ENCODE data around the gene ATG7. TPM values are rescaled to one million over a fixed set of nuclear protein-coding genes. Genes with fewer than 3 reads are reported as not detected.
"Not testable (repeated sequence)": the region's sequence is repeated elsewhere in the genome, so short reads cannot be mapped to it uniquely, and the experiment has no call there.

Gene ATG7
- total and polyA plus RNA-seq, 5 donors from 2014 or later, result 13.4 to 42.2 (median 15.3) TPM

DNA sequence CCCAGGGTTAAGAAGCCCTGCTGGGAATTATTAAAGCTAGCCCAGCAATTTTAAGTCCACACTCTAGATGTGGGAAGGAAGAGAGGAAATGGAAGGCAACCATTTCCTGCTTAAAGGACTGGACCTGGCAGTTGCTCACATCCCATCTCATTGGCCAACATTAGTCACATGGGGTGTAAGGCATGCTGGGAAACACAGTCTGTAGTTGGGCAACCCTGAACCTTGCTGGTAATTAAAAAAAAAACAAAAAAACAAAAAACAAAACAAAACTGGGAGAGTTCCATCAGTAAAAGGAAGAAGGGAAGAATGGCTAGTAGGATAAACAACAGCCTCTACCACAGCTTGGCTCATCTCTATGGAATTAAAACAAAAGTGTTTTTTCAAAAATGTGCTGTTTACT is 235.5 kb downstream of the ATG7 start:
- H3K27ac Mint-ChIP-seq, result no peak overlapping the region
- no peaks in the 10 kb centered on the region for H3K27me3 ChIP-seq (ENCODE audit: control insufficient read depth, insufficient read depth, low read length)
- no peak overlapping the region for H3K4me3 Mint-ChIP-seq
- no peak overlapping the region for H3K4me3 ChIP-seq (ENCODE audit: low read depth, low read length)
- H3K4me1 ChIP-seq (ENCODE audit: control insufficient read depth, insufficient read depth, low read length, poor library complexity, severe bottlenecking), result no peaks in the 10 kb centered on the region
- H3K4me1 Mint-ChIP-seq, result peaks cover 0 to 6% (median 2%) of the 10 kb centered on the region in 4 donors
- H3K36me3 ChIP-seq (ENCODE audit: control insufficient read depth, insufficient read depth, low read length), result no peaks in the 10 kb centered on the region
- no peaks in the 10 kb centered on the region for H3K27me3 Mint-ChIP-seq
- H3K9me3 ChIP-seq (ENCODE audit: control insufficient read depth in 2 of 2, low read length in 2 of 2), result no peaks in the 10 kb centered on the region
- no peak overlapping the region for H3K27ac ChIP-seq (ENCODE audit: insufficient read depth, low read length, poor library complexity, severe bottlenecking)
- peaks cover 12% of the 10 kb centered on the region for H3K36me3 Mint-ChIP-seq
- DNase-seq (no peak), ATAC-seq (ENCODE audit: low read depth in 2 of 2) (no peak)
- no peaks in the 10 kb centered on the region for H3K9me3 Mint-ChIP-seq

DNA sequence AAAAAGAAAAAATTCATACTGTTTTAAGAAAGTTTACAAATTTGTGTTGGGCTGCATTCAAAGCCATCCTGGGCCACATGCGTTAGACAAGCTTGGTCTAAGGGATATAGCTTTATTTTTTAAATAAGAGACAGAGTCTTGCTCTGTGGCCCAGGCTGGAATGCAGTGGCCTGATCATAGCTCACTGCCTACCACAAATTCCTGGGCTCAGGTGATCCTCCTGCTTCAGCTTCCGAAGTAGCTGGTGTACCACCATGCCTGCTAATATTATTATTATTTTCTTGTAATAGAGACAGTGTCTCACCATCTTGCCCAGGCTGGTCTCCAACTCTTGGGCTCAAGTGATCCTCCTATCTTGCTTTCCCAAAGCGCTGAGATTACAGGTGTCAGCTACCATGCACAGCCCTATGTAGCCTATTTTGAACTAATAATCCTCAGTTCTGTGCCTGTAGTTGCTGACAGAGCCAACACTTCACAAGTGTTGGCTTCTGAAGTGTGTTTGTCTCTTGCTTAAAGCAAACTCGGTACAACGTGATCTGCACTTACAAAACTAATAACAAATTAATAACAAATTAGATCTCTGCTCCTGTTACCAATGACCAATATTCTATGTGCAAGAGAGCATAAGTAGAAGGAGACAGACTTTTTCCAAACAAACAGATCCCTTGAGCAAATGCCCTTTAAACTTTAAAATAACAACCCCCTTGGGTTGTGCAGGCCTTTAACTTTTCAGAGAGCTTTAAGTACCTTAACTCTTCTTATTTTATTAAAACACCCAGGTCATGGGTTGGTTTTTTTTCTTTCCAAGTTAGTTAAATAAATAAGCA is 236.4 kb downstream of the ATG7 start:
- Histone ChIP-seq H3K4me1 (ENCODE audit: control insufficient read depth, insufficient read depth, low read length, poor library complexity, severe bottlenecking) (no peaks in the 10 kb centered on the region), H3K36me3 (ENCODE audit: control insufficient read depth, insufficient read depth, low read length) (no peaks in the 10 kb centered on the region), H3K4me3 (ENCODE audit: low read depth, low read length) (no peak overlapping the region), H3K27me3 (ENCODE audit: control insufficient read depth, insufficient read depth, low read length) (no peaks in the 10 kb centered on the region), H3K9me3 (ENCODE audit: control insufficient read depth in 2 of 2, low read length in 2 of 2) (no peaks in the 10 kb centered on the region), H3K27ac (ENCODE audit: insufficient read depth, low read length, poor library complexity, severe bottlenecking) (no peak overlapping the region)
- Mint-ChIP-seq H3K27me3 (no peaks in the 10 kb centered on the region), H3K27ac (no peak overlapping the region), H3K4me1 (peaks cover 0 to 6% (median 2%) of the 10 kb centered on the region in 4 donors), H3K4me3 (no peak overlapping the region), H3K36me3 (peaks cover 12% of the 10 kb centered on the region), H3K9me3 (no peaks in the 10 kb centered on the region)
- no peak for DNase-seq
- ATAC-seq (ENCODE audit: low read depth in 2 of 2), result no peak

DNA sequence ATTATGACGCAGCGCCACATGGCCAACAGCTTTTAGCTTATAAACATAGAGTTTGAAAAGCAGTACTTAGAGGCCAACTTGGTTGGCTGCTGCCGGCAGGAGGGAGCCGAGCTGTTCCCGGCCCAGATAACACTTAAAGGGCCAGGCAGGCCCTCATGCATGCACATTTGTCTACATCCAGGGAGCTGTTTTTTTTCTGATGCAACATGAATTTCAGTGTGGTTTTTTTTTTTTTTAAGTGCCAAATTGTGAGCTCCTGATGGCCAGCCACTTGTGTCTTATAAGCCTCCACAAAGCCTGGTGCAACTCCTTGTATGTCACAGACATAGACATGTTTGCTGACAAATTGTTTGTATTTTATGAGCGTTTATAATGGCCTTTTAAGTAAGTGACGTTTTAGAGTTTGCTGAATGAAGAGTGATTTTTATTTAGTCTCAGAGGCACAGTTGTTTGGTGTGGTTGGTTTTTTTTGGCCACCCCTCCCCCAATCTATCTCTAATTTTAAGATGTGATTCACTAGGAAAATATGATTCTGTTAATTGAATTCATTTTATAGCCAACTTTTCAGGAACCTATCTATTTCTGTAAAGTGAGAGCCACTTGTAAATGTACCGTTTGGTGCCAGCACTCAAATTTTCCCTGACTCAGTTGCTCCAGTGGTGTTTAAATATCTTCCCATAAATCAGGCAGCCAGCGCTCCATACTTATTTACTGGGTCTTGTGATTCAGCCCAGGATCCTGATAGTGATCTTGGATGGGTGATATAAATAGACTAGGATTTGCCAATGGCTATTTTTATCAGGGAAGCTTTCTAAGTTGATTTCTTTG is 237.2 kb downstream of the ATG7 start:
- no peaks in the 10 kb centered on the region for H3K9me3 Mint-ChIP-seq
- H3K4me3 Mint-ChIP-seq, result no peak overlapping the region
- no peak for DNase-seq
- H3K27ac ChIP-seq (ENCODE audit: insufficient read depth, low read length, poor library complexity, severe bottlenecking), result no peak overlapping the region
- H3K27ac Mint-ChIP-seq, result no peak overlapping the region
- H3K9me3 ChIP-seq (ENCODE audit: control insufficient read depth in 2 of 2, low read length in 2 of 2), result no peaks in the 10 kb centered on the region
- peaks cover 12% of the 10 kb centered on the region for H3K36me3 Mint-ChIP-seq
- no peaks in the 10 kb centered on the region for H3K36me3 ChIP-seq (ENCODE audit: control insufficient read depth, insufficient read depth, low read length)
- H3K4me3 ChIP-seq (ENCODE audit: low read depth, low read length), result no peak overlapping the region
- no peak for ATAC-seq (ENCODE audit: low read depth in 2 of 2)
- no peaks in the 10 kb centered on the region for H3K4me1 ChIP-seq (ENCODE audit: control insufficient read depth, insufficient read depth, low read length, poor library complexity, severe bottlenecking)
- H3K27me3 Mint-ChIP-seq, result no peaks in the 10 kb centered on the region
- no peaks in the 10 kb centered on the region for H3K27me3 ChIP-seq (ENCODE audit: control insufficient read depth, insufficient read depth, low read length)
- H3K4me1 Mint-ChIP-seq, result peaks cover 0 to 4% (median 0%) of the 10 kb centered on the region in 4 donors

DNA sequence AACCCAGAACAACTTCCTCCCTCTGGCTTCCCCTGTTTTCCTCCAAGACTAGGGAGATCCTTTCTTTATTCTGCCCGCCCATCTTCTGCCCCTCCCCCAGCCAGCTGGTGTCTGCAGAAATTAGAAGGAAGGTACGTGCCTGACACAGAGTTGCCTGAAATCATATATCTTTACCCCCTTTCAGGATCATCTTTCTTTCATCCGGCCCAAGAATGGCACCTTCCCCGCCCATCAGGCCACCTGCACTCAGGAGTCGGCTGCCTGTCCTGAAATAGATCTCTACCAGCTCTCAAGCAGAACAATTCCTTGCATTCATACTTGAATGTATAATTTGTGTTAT is 237.8 kb downstream of the ATG7 start:
- Mint-ChIP-seq H3K9me3 (no peaks in the 10 kb centered on the region), H3K27ac (no peak overlapping the region)
- no peak for ATAC-seq (ENCODE audit: low read depth in 2 of 2)

DNA sequence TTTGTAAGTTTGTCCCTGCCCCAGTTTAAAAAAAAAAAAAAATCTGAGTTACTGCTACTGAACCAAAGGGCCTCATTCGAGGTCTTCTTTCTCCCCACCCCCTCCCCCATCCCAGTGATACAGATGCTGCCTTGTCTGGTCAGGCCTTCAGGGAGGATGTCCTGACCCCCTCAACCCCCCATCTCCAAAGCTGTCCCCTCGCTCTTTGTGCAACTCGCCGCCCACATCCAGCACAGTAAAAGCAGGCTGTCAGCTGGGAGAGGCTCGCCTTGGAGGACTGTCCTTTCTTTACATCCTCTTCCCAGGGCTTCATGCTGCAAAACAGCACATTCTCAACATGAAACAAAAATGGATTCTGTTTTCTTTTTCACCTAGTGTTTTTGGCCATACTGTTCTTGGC is 238.2 kb downstream of the ATG7 start:
- H3K27ac Mint-ChIP-seq, result peak overlapping the region in 1 of 3 donors; percentile 44
- ATAC-seq (ENCODE audit: low read depth in 2 of 2), result no peak
- no peak for DNase-seq

More for the DNA sequence above, 237.8 kb downstream of the ATG7 start:
- Histone ChIP-seq H3K27ac (ENCODE audit: insufficient read depth, low read length, poor library complexity, severe bottlenecking) (no peak overlapping the region), H3K9me3 (ENCODE audit: control insufficient read depth in 2 of 2, low read length in 2 of 2) (no peaks in the 10 kb centered on the region), H3K27me3 (ENCODE audit: control insufficient read depth, insufficient read depth, low read length) (no peaks in the 10 kb centered on the region), H3K4me3 (ENCODE audit: low read depth, low read length) (no peak overlapping the region), H3K36me3 (ENCODE audit: control insufficient read depth, insufficient read depth, low read length) (no peaks in the 10 kb centered on the region), H3K4me1 (ENCODE audit: control insufficient read depth, insufficient read depth, low read length, poor library complexity, severe bottlenecking) (no peaks in the 10 kb centered on the region)
- no peaks in the 10 kb centered on the region for H3K27me3 Mint-ChIP-seq
- H3K4me3 Mint-ChIP-seq, result no peak overlapping the region
- peaks cover 12% of the 10 kb centered on the region for H3K36me3 Mint-ChIP-seq
- no peak for DNase-seq
- H3K4me1 Mint-ChIP-seq, result peaks cover 0 to 4% (median 0%) of the 10 kb centered on the region in 4 donors

DNA sequence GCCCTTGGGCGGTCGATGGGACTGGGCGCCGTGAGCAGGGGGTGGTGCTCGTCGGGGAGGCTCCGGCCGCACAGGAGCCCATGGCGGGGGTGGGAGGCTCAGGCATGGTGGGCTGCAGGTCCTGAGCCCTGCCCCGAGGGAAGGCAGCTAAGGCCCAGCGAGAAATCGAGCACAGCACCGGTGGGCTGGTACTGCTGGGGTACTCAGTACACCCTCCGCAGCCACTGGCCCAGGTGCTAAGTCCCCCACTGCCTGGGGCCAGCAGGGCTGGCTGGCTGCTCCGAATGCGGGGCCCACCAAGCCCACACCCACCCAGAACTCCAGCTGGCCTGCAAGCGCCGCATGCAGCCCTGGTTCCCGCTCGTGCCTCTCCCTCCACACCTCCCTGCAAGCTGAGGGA is 239.4 kb downstream of the ATG7 start:
- H3K4me1 Mint-ChIP-seq; DNase-seq; H3K27me3 Mint-ChIP-seq; H3K4me1 ChIP-seq (ENCODE audit: control insufficient read depth, insufficient read depth, low read length, poor library complexity, severe bottlenecking); H3K27ac Mint-ChIP-seq; H3K27ac ChIP-seq (ENCODE audit: insufficient read depth, low read length, poor library complexity, severe bottlenecking); H3K9me3 Mint-ChIP-seq; ATAC-seq (ENCODE audit: low read depth in 2 of 2); H3K36me3 ChIP-seq (ENCODE audit: control insufficient read depth, insufficient read depth, low read length); H3K27me3 ChIP-seq (ENCODE audit: control insufficient read depth, insufficient read depth, low read length); H3K4me3 Mint-ChIP-seq; H3K4me3 ChIP-seq (ENCODE audit: low read depth, low read length); H3K9me3 ChIP-seq (ENCODE audit: control insufficient read depth in 2 of 2, low read length in 2 of 2): not testable (repeated sequence)
- peaks cover 15% of the 10 kb centered on the region for H3K36me3 Mint-ChIP-seq

More for the DNA sequence above, 238.2 kb downstream of the ATG7 start:
- Histone ChIP-seq H3K9me3 (ENCODE audit: control insufficient read depth in 2 of 2, low read length in 2 of 2) (no peaks in the 10 kb centered on the region), H3K4me1 (ENCODE audit: control insufficient read depth, insufficient read depth, low read length, poor library complexity, severe bottlenecking) (no peaks in the 10 kb centered on the region), H3K27me3 (ENCODE audit: control insufficient read depth, insufficient read depth, low read length) (no peaks in the 10 kb centered on the region), H3K27ac (ENCODE audit: insufficient read depth, low read length, poor library complexity, severe bottlenecking) (no peak overlapping the region), H3K36me3 (ENCODE audit: control insufficient read depth, insufficient read depth, low read length) (no peaks in the 10 kb centered on the region), H3K4me3 (ENCODE audit: low read depth, low read length) (no peak overlapping the region)
- no peaks in the 10 kb centered on the region for H3K9me3 Mint-ChIP-seq
- peaks cover 12% of the 10 kb centered on the region for H3K36me3 Mint-ChIP-seq
- H3K27me3 Mint-ChIP-seq, result no peaks in the 10 kb centered on the region
- peaks cover 0 to 4% (median 0%) of the 10 kb centered on the region in 4 donors for H3K4me1 Mint-ChIP-seq
- no peak overlapping the region for H3K4me3 Mint-ChIP-seq

DNA sequence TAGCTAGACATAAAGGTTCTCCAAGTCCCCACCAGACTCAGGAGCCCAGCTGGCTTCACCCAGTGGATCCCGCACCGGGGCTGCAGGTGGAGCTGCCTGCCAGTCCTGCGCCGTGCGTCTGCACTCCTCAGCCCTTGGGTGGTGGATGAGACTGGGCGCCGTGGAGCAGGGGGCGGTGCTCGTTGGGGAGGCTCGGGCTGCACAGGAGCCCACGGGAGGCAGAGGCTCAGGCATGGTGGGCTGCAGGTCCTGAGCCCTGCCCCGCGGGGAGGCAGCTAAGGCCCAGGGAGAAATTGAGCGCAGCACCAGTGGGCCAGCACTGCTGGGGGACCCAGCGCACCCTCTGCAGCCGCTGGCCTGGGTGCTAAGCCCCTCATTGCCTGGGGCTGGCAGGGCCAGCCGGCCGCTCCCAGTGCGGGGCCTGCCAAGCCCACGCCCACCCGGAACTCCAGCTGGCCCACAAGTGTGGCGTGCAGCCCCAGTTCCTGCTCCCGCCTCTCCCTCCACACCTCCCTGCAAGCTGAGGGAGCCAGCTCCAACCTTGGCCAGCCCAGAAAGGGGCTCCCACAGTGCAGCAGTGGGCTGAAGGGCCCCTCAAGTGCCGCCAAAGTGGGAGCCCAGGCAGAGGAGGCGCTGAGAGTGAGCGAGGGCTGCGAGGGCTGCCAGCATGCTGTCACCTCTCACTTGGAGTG is 241.1 kb downstream of the ATG7 start:
- not testable (repeated sequence) for H3K4me3 ChIP-seq (ENCODE audit: low read depth, low read length); ATAC-seq (ENCODE audit: low read depth in 2 of 2)

More for the DNA sequence above, 241.1 kb downstream of the ATG7 start:
- H3K9me3 Mint-ChIP-seq; H3K27ac ChIP-seq (ENCODE audit: insufficient read depth, low read length, poor library complexity, severe bottlenecking); H3K9me3 ChIP-seq (ENCODE audit: control insufficient read depth in 2 of 2, low read length in 2 of 2); H3K27ac Mint-ChIP-seq; H3K4me3 Mint-ChIP-seq; DNase-seq; H3K36me3 ChIP-seq (ENCODE audit: control insufficient read depth, insufficient read depth, low read length); H3K27me3 ChIP-seq (ENCODE audit: control insufficient read depth, insufficient read depth, low read length); H3K4me1 ChIP-seq (ENCODE audit: control insufficient read depth, insufficient read depth, low read length, poor library complexity, severe bottlenecking); H3K4me1 Mint-ChIP-seq; H3K27me3 Mint-ChIP-seq: not testable (repeated sequence)
- peaks cover 15% of the 10 kb centered on the region for H3K36me3 Mint-ChIP-seq
